Islet of Langerhans (tissue), 1 donor: ENCODE data around the gene MRC2.

Experiments used
- FAIRE-seq: peaks from one replicate; lab custom pipeline; 2011; peaks lifted over from hg19 to GRCh38; lab: Jason Lieb, UNC

MRC2 gene

GRCh38 chr17:62661337-62661736 lies 33.9 kb downstream of the MRC2 start:
- no peak for FAIRE-seq

- FAIRE-seq = no peak
These were observed 35.4 kb downstream of the MRC2 start for GRCh38 chr17:62662855-62663254.

GRCh38 chr17:62663304-62663703 lies 35.8 kb downstream of the MRC2 start:
- no peak for FAIRE-seq

GRCh38 chr17:62664336-62665120 lies 37.1 kb downstream of the MRC2 start:
- no peak for FAIRE-seq

- no peak for FAIRE-seq
These were observed 38.1 kb downstream of the MRC2 start for GRCh38 chr17:62665599-62665998.

- no peak for FAIRE-seq
These were observed 38.8 kb downstream of the MRC2 start for GRCh38 chr17:62666061-62666800.

GRCh38 chr17:62666801-62667591 lies 39.5 kb downstream of the MRC2 start:
- FAIRE-seq = no peak

GRCh38 chr17:62668091-62668804 lies 40.8 kb downstream of the MRC2 start:
- no peak for FAIRE-seq

GRCh38 chr17:62670202-62670821 lies 42.8 kb downstream of the MRC2 start:
- no peak for FAIRE-seq

GRCh38 chr17:62671553-62671952 lies 44.1 kb downstream of the MRC2 start:
- no peak for FAIRE-seq

- no peak for FAIRE-seq
These were observed 45.5 kb downstream of the MRC2 start for GRCh38 chr17:62672957-62673356.

- FAIRE-seq = no peak
These were observed 46.3 kb downstream of the MRC2 start for GRCh38 chr17:62673614-62674362.

- FAIRE-seq = no peak
These were observed 46.9 kb downstream of the MRC2 start for GRCh38 chr17:62674363-62674739.

- no peak for FAIRE-seq
These were observed 47.4 kb downstream of the MRC2 start for GRCh38 chr17:62674841-62675240.

GRCh38 chr17:62675260-62675659 lies 47.8 kb downstream of the MRC2 start:
- no peak for FAIRE-seq

GRCh38 chr17:62675701-62676100 lies 48.2 kb downstream of the MRC2 start:
- no peak for FAIRE-seq

- no peak for FAIRE-seq
These were observed 48.9 kb downstream of the MRC2 start for GRCh38 chr17:62676231-62676943.

- no peak for FAIRE-seq
These were observed 49.6 kb downstream of the MRC2 start for GRCh38 chr17:62676952-62677596.

GRCh38 chr17:62678214-62678919 lies 50.9 kb downstream of the MRC2 start:
- FAIRE-seq = no peak
